ENCODE results near the gene MRAP.

DNA sequence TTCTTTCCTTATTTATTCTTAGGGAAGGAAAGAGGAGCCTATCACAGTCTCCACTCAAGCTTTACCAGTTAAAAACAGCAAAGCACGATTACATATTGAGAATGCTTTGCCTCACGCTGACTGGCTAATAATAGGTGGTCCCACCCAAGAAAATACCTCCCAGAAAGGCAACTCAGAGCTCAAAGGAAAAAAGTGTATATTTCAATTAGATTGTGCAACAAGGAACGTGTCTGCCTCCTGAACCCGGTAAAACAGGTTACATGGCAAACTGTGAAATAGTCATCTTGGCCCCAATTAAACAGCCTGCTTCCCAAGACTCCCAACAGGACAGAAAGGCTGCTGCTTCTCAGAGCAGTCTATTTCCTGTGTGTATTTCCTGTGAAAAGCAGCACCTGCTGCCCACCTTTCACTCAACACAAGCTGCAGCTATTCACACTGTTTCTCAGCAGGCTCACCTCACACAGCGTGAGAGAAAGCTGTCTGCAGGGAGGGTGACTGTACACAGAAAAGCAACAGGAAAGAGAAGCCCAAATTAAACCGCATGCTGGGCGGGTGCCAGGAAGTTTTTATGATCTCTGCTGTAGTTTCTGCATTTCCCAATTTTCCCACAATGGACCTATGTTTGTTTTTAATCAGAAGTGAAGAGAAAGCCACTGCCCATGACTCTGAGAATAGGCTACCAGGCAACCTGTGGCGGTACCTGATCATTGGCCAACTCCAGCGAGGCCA lies 50.1 kb downstream of the MRAP start:
- TF ChIP-seq, protein P1, sequence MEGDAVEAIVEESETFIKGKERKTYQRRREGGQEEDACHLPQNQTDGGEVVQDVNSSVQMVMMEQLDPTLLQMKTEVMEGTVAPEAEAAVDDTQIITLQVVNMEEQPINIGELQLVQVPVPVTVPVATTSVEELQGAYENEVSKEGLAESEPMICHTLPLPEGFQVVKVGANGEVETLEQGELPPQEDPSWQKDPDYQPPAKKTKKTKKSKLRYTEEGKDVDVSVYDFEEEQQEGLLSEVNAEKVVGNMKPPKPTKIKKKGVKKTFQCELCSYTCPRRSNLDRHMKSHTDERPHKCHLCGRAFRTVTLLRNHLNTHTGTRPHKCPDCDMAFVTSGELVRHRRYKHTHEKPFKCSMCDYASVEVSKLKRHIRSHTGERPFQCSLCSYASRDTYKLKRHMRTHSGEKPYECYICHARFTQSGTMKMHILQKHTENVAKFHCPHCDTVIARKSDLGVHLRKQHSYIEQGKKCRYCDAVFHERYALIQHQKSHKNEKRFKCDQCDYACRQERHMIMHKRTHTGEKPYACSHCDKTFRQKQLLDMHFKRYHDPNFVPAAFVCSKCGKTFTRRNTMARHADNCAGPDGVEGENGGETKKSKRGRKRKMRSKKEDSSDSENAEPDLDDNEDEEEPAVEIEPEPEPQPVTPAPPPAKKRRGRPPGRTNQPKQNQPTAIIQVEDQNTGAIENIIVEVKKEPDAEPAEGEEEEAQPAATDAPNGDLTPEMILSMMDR (IDR thresholded peaks at IDR 0.05; ENCODE audit: low read depth, low read length, poor library complexity, severe bottlenecking), result no peak
- TF ChIP-seq EZH2phosphoT487 (IDR thresholded peaks at IDR 0.05; ENCODE audit: borderline replicate concordance, low read length), result no peak
